GM20431 (cell line): ENCODE data around the gene SPRYD7.
"Not testable (repeated sequence)": the region's sequence is repeated elsewhere in the genome, so short reads cannot be mapped to it uniquely, and the experiment has no call there.

ENCODE experiments used
- in situ Hi-C: fragments of 300-500 bp; cut with MseI, MboI; formaldehyde crosslinking; loops from one replicate; pipeline ENCODE4 v1.15.0; 2020; ENCODE audit warnings: low sequenced_read_pairs; ENCODE audit not compliant: unreplicated experiment

The SPRYD7 gene

GRCh38 chr13:49935171-49936074, 717 bp downstream of the SPRYD7 start:
- in situ Hi-C loops = no loop called here

GRCh38 chr13:49933511-49933910, 2.6 kb downstream of the SPRYD7 start:
- in situ Hi-C loops = no loop called here

- in situ Hi-C loops = no loop called here
Measured at GRCh38 chr13:49932868-49933267, 3.3 kb downstream of the SPRYD7 start.

GRCh38 chr13:49932066-49932465, 4.1 kb downstream of the SPRYD7 start:
- in situ Hi-C loops = no loop called here

- in situ Hi-C loops = no loop called here
Measured at GRCh38 chr13:49927755-49928154, 8.4 kb downstream of the SPRYD7 start.

GRCh38 chr13:49925881-49926418, 10.2 kb downstream of the SPRYD7 start:
- in situ Hi-C loops = no loop called here

GRCh38 chr13:49922301-49922700, 13.8 kb downstream of the SPRYD7 start:
- in situ Hi-C loops = no loop called here

- in situ Hi-C loops = not testable (repeated sequence)
Measured at GRCh38 chr13:49920969-49921368, 15.2 kb downstream of the SPRYD7 start.

GRCh38 chr13:49918106-49918505, 18.0 kb downstream of the SPRYD7 start:
- in situ Hi-C loops = not testable (repeated sequence)

GRCh38 chr13:49914947-49915346, 21.2 kb downstream of the SPRYD7 start:
- in situ Hi-C loops = no loop called here

GRCh38 chr13:49908637-49909036, 27.5 kb downstream of the SPRYD7 start:
- in situ Hi-C loops = no loop called here

- in situ Hi-C loops = no loop called here
Measured at GRCh38 chr13:49904729-49905456, 31.2 kb downstream of the SPRYD7 start.

- in situ Hi-C loops = no loop called here
Measured at GRCh38 chr13:49898792-49899191, 37.3 kb downstream of the SPRYD7 start.

GRCh38 chr13:49897713-49898112, 38.4 kb downstream of the SPRYD7 start:
- in situ Hi-C loops = no loop called here

- in situ Hi-C loops = no loop called here
Measured at GRCh38 chr13:49895826-49896225, 40.3 kb downstream of the SPRYD7 start.

- in situ Hi-C loops = no loop called here
Measured at GRCh38 chr13:49893591-49893990, 42.5 kb downstream of the SPRYD7 start.

GRCh38 chr13:49890376-49890775, 45.8 kb downstream of the SPRYD7 start:
- in situ Hi-C loops = no loop called here

GRCh38 chr13:49878682-49879081, 57.5 kb downstream of the SPRYD7 start:
- in situ Hi-C loops = no loop called here

GRCh38 chr13:49877629-49878218, 58.4 kb downstream of the SPRYD7 start:
- in situ Hi-C loops = no loop called here

- in situ Hi-C loops = no loop called here
Measured at GRCh38 chr13:49874430-49874829, 61.7 kb downstream of the SPRYD7 start.

- in situ Hi-C loops = no loop called here
Measured at GRCh38 chr13:49869519-49869918, 66.6 kb downstream of the SPRYD7 start.
